HS-27A (cell line): ENCODE measurements around the gene IMP4.

Source experiments
- DNase-seq: peaks from one replicate; pipeline ENCODE4 v3.0.0-alpha.2; 2012; ENCODE audit warnings: low read depth, missing footprints

IMP4 gene

GRCh38 chr2:130336877-130337734 lies 5.6 kb upstream of the IMP4 start:
- DNase-seq, result peak; percentile 91

- peak; percentile 72 for DNase-seq
Observed at GRCh38 chr2:130337735-130338325, 4.9 kb upstream of the IMP4 start.

GRCh38 chr2:130338793-130339345 lies 3.8 kb upstream of the IMP4 start:
- no peak for DNase-seq

GRCh38 chr2:130339885-130340745 lies 2.6 kb upstream of the IMP4 start:
- no peak for DNase-seq

GRCh38 chr2:130341562-130342019 lies 1.1 kb upstream of the IMP4 start:
- no peak for DNase-seq

GRCh38 chr2:130342020-130342532 lies 621 bp upstream of the IMP4 start:
- peak; percentile 98 for DNase-seq

GRCh38 chr2:130344578-130344977 lies 1.9 kb downstream of the IMP4 start:
- no peak for DNase-seq

GRCh38 chr2:130345091-130345490 lies 2.4 kb downstream of the IMP4 start:
- DNase-seq, result no peak

- DNase-seq, result no peak
Observed at GRCh38 chr2:130345611-130346010, 2.9 kb downstream of the IMP4 start.

GRCh38 chr2:130346041-130346740 lies 3.5 kb downstream of the IMP4 start:
- DNase-seq, result no peak

- no peak for DNase-seq
Observed at GRCh38 chr2:130346741-130347066, 4.0 kb downstream of the IMP4 start.

- DNase-seq, result no peak
Observed at GRCh38 chr2:130347220-130347925, 4.7 kb downstream of the IMP4 start.

GRCh38 chr2:130349174-130349573 lies 6.5 kb downstream of the IMP4 start:
- no peak for DNase-seq

GRCh38 chr2:130351711-130352110 lies 9.0 kb downstream of the IMP4 start:
- no peak for DNase-seq

GRCh38 chr2:130352237-130352636 lies 9.5 kb downstream of the IMP4 start:
- DNase-seq, result no peak

- no peak for DNase-seq
Observed at GRCh38 chr2:130353291-130354138, 10.8 kb downstream of the IMP4 start.

GRCh38 chr2:130354139-130354428 lies 11.4 kb downstream of the IMP4 start:
- DNase-seq, result no peak

- DNase-seq, result no peak
Observed at GRCh38 chr2:130355172-130355577, 12.5 kb downstream of the IMP4 start.

- DNase-seq, result peak; percentile 78
Observed at GRCh38 chr2:130355578-130356431, 13.1 kb downstream of the IMP4 start, which contains the start of gene PTPN18. PTPN18 (plus strand) TSS chr2:130356056; CDS start chr2:130356108, 52 bp downstream.
